Transverse colon (tissue), 3 donors: ENCODE results near the gene SWSAP1.

Experiments used
- CTCF ChIP-seq, 5 experiments: fragments of 200-600 bp in 3 of 5; fragments of 450-650 bp in 2 of 5; sonication (generic) in 3 of 5; IDR thresholded peaks; 1 replicate in 2 of 5; 2 replicates in 3 of 5; pipeline ENCODE4 v1.5.1; 2016 to 2017; ENCODE audit warnings: antibody characterized with exemption in 5 of 5, inconsistent platforms in 3 of 5, mild to moderate bottlenecking in 2 of 5, moderate library complexity in 1 of 5
- EP300 ChIP-seq: sonication (generic); formaldehyde crosslinking; IDR thresholded peaks from one replicate; pipeline ENCODE4 v1.6.1; 2017; ENCODE audit warnings: antibody characterized with exemption, low read depth
- POLR2A ChIP-seq: fragments of 450-650 bp; IDR thresholded peaks from one replicate; pipeline ENCODE4 v1.6.1; 2016; ENCODE audit warnings: antibody characterized with exemption, mild to moderate bottlenecking, moderate library complexity

GRCh38 chr19:11361771-11362731 is 12.4 kb upstream of the SWSAP1 start:
- no peak for TF ChIP-seq EP300
- TF ChIP-seq CTCF (IDR thresholded peaks at IDR 0.05), result no peak
- TF ChIP-seq POLR2A, result no peak
